KMS-11 (cell line): ENCODE data around the gene TMEM114.

Experiments
- H2AFZ ChIP-seq: fragments of 200-600 bp; sonication (generic); 2 replicates; pipeline ENCODE4 v1.6.1; 2016; ENCODE audit warnings: antibody characterized with exemption, mixed run types, low read depth
- H3K27ac ChIP-seq: fragments of 200-600 bp; sonication (generic); 2 replicates; pipeline ENCODE4 v1.6.1; 2016; ENCODE audit warnings: mild to moderate bottlenecking, mixed run types
- H3K27me3 ChIP-seq: fragments of 200-600 bp; sonication (generic); 2 replicates; pipeline ENCODE4 v1.6.1; 2017; ENCODE audit warnings: mild to moderate bottlenecking, low read depth, mixed run types, moderate library complexity; ENCODE audit not compliant: insufficient read depth
- H3K36me3 ChIP-seq: fragments of 200-600 bp; sonication (generic); 2 replicates; pipeline ENCODE4 v1.6.1; 2017; ENCODE audit warnings: mild to moderate bottlenecking, mixed run types; ENCODE audit not compliant: insufficient read depth
- H3K4me1 ChIP-seq: fragments of 200-600 bp; sonication (generic); 2 replicates; pipeline ENCODE4 v1.6.1; 2016; ENCODE audit warnings: mild to moderate bottlenecking, low read depth, mixed run types; ENCODE audit not compliant: poor library complexity, severe bottlenecking
- H3K4me2 ChIP-seq: fragments of 200-600 bp; sonication (generic); 2 replicates; pipeline ENCODE4 v1.7.0; 2016; ENCODE audit warnings: mild to moderate bottlenecking, mixed run types
- H3K4me3 ChIP-seq: fragments of 200-600 bp; sonication (generic); IDR thresholded peaks from 2 replicates; pipeline ENCODE4 v1.6.1; 2017; ENCODE audit warnings: low read depth, low read length, mixed read lengths; ENCODE audit not compliant: insufficient read depth
- H3K79me2 ChIP-seq: fragments of 200-600 bp; sonication (generic); 2 replicates; pipeline ENCODE4 v1.6.1; 2016; ENCODE audit warnings: low read depth, mixed run types; ENCODE audit not compliant: insufficient read depth
- H3K9ac ChIP-seq: fragments of 200-600 bp; sonication (generic); 2 replicates; pipeline ENCODE4 v1.6.1; 2016; ENCODE audit warnings: mild to moderate bottlenecking, mixed run types
- H4K20me1 ChIP-seq: fragments of 200-600 bp; sonication (generic); 2 replicates; pipeline ENCODE4 v1.6.1; 2016; ENCODE audit warnings: mild to moderate bottlenecking, mixed run types; ENCODE audit not compliant: insufficient read depth
- CTCF ChIP-seq: fragments of 200-600 bp; sonication (generic); conservative IDR thresholded peaks from 2 replicates; pipeline ENCODE4 v1.6.1; 2017; ENCODE audit warnings: low read depth, mild to moderate bottlenecking, antibody characterized with exemption, low read length, moderate library complexity, mixed read lengths

TMEM114 gene

DNA sequence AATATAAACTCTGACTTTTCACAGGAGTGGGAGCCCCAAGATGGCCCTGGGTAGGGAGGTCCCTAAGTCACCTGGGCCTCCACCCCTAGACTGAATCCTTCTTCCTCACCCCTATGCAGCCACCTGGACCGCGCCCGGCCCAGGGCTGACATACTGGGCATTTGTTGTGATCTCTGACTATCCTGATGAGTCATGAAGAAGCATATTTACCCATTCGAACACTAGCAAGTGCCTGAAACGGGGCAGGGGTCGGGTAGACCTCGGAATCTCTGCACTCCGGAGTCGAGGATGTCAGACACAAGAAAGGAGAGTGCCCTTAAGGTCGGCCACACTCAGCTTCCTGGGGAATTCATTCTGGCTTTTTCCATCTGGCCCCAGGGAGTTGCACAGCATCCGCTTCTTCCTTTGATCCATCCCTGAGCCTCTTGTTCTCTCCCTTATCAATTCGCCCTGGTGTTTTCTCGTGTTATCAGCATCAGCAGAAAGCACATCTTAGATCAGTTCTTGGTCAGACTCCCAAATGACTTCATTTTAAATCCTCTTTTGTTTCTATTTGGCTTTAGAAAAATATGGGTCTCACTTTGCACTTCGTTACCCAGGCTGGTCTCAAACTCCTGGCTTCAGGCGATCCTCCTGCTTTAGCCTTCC, 41.6 kb upstream of the TMEM114 start:
- no peak overlapping the region for H3K9ac ChIP-seq
- H2AFZ ChIP-seq = no peak overlapping the region
- H4K20me1 ChIP-seq = no peaks in the 10 kb centered on the region
- no peak overlapping the region for H3K4me2 ChIP-seq
- peaks cover 8% of the 10 kb centered on the region; the same call in 1 of the 2 replicates for H3K36me3 ChIP-seq
- H3K4me3 ChIP-seq = no peak overlapping the region
- no peak for TF ChIP-seq CTCF
- H3K4me1 ChIP-seq = no peaks in the 10 kb centered on the region
- no peaks in the 10 kb centered on the region for H3K79me2 ChIP-seq
- H3K27me3 ChIP-seq = no peaks in the 10 kb centered on the region
- H3K27ac ChIP-seq = no peak overlapping the region

DNA sequence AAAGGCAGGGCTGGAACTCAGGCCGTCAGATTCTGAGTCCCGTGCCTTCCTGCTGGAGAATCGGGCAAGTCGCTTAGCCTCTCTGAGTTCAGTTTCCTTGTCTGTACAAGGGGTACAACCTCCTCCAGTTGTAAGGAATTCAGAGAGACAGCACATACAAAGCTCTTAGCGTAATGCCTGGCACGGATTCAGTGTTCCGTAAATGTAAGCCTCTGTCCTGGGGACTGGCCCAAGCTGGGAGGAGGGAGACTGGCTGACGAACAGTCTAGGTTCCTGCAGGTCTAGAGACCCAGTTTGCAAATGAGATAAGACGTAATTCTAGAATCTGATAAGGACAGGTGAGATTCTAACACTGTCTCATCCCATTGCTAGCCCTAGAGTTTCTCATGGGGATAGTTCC, 41.1 kb upstream of the TMEM114 start:
- TF ChIP-seq CTCF = no peak
- Histone ChIP-seq H3K79me2 (no peaks in the 10 kb centered on the region), H3K9ac (no peak overlapping the region), H3K27me3 (no peaks in the 10 kb centered on the region), H3K4me2 (no peak overlapping the region), H3K4me3 (no peak overlapping the region), H3K27ac (no peak overlapping the region), H4K20me1 (no peaks in the 10 kb centered on the region), H3K4me1 (no peaks in the 10 kb centered on the region), H3K36me3 (peaks cover 8% of the 10 kb centered on the region; the same call in 1 of the 2 replicates), H2AFZ (no peak overlapping the region)

- H2AFZ ChIP-seq = no peak overlapping the region
- H3K36me3 ChIP-seq = peaks cover 10% of the 10 kb centered on the region; the same call in 1 of the 2 replicates
- no peak overlapping the region for H3K9ac ChIP-seq
- H3K4me3 ChIP-seq = no peak overlapping the region
- H4K20me1 ChIP-seq = no peaks in the 10 kb centered on the region
- H3K27ac ChIP-seq = no peak overlapping the region
- no peak overlapping the region for H3K4me2 ChIP-seq
- no peaks in the 10 kb centered on the region for H3K4me1 ChIP-seq
- H3K27me3 ChIP-seq = no peaks in the 10 kb centered on the region
- TF ChIP-seq CTCF = no peak
- H3K79me2 ChIP-seq = no peaks in the 10 kb centered on the region
These were observed 40.1 kb upstream of the TMEM114 start for GRCh38 chr16:8630255-8630953.

DNA sequence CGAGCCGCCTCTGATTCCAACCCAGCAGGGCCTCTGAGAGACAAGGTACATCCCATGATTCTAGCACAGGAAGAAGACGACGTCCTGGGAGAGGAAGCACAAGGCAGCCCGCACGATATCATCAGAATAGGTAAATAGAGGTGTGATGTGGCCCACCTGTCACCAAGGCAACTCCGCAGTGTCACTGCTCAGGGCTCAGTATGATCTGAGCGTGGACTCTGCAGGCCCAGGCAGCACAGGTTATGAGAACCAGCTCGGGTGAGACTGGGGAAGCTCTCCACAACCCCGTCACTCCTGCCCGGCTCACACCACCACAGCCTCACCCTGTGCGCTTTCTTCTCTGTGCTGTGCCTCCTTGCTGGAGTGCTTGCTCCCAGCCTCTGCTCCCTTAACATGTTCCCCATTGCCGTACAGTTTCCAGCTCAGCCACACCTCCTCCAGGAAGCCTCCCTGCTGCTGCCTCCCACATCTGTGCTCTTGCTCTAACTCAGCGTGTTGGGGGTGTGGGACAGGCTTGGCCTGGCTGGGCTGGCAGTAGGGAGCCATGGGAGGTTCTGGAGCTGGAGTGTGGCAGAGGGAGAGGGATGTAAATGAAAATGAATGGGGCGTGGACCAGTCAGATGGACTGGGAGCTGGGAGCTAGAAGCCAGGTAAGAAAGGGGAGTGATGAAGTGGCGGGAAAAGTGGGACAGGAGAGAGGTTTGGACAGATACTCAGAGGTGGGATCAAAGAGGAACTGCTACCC, 38.8 kb upstream of the TMEM114 start:
- Histone ChIP-seq H3K79me2 (peaks cover 7% of the 10 kb centered on the region; the same call in 1 of the 2 replicates), H3K27ac (no peak overlapping the region), H4K20me1 (no peaks in the 10 kb centered on the region), H2AFZ (no peak overlapping the region), H3K36me3 (peaks cover 10% of the 10 kb centered on the region; the same call in 1 of the 2 replicates), H3K4me3 (no peak overlapping the region), H3K4me2 (no peak overlapping the region), H3K9ac (no peak overlapping the region), H3K4me1 (no peaks in the 10 kb centered on the region), H3K27me3 (no peaks in the 10 kb centered on the region)
- no peak for TF ChIP-seq CTCF
